Activated CD8-positive, alpha-beta memory T cell treated with anti-CD3 and anti-CD28 coated beads, Interleukin-2, amount 10 ng/mL, durations not matched to agents 7 days and 5 days (primary cell): ENCODE data around the gene OR5I1. TPM values are rescaled to one million over a fixed set of nuclear protein-coding genes. Genes with fewer than 3 reads are reported as not detected.
"Not testable (repeated sequence)": the region's sequence is repeated elsewhere in the genome, so short reads cannot be mapped to it uniquely, and the experiment has no call there.

Experiments used
- ATAC-seq: fragments of 150-1000 bp; cut with Tn5 transposase; one replicate; pipeline ENCODE4 v1.10.0; 2021; ENCODE audit warnings: moderate library complexity
- CTCF ChIA-PET: fragments of 350-600 bp; sonication (Branson Sonifier 250); formaldehyde crosslinking; loops from one replicate; lab custom pipeline; 2021; ENCODE audit warnings: antibody characterized with exemption; lab: Charles Lee
- DNase-seq: peaks from one replicate; pipeline ENCODE4 v3.0.0-alpha.2; 2020
- H3K27ac Mint-ChIP-seq: one replicate; pipeline ENCODE4 v1.8.0; 2021; ENCODE audit warnings: mild to moderate bottlenecking, mixed read lengths
- H3K27me3 Mint-ChIP-seq: one replicate; pipeline ENCODE4 v1.8.0; 2021; ENCODE audit warnings: mixed read lengths
- H3K36me3 Mint-ChIP-seq: one replicate; pipeline ENCODE4 v1.8.0; 2021; ENCODE audit warnings: mild to moderate bottlenecking, mixed read lengths
- H3K4me1 Mint-ChIP-seq: one replicate; pipeline ENCODE4 v1.8.0; 2021; ENCODE audit warnings: mixed read lengths
- H3K4me3 Mint-ChIP-seq: one replicate; pipeline ENCODE4 v1.8.0; 2021; ENCODE audit warnings: mild to moderate bottlenecking, moderate library complexity, mixed read lengths
- H3K9me3 Mint-ChIP-seq: one replicate; pipeline ENCODE4 v1.8.0; 2022; ENCODE audit warnings: low read depth, mixed read lengths
- total RNA-seq, 2 experiments: library from RNA; stranded (reverse); gene quantifications; one replicate each; pipeline ENCODE4 v1.2.3, GENCODE V29; 2021

Gene OR5I1
- not detected for total RNA-seq

DNA sequence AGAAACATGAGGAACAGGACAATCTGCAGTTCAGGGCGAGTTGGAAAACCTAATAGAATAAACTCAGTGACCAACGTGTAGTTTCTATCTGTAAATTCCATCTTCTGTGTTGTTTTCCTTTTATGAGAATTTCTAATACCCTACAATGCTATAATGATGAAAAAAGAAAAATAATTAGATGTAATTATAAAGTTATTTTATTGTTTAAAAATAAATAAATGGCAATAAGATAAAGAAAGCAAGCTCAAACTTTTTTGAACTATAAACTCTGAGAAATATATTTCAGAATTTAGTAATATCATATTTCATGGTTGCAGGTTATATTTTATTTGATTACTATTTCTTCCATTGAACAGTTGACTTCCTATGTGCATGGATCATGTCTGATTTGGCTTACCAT lies at the start of gene OR5I1:
Gene OR5I1 (minus strand): TSS at position 101 of the 400 bp plus-strand sequence. CDS start 0 bp downstream, at position 101.
- DNase-seq = no peak
- Mint-ChIP-seq H3K4me3 (no peak within 1 kb of the TSS), H3K9me3 (no peaks in the 10 kb centered on the region), H3K27ac (no peak within 1 kb of the TSS), H3K36me3 (no peaks in the 10 kb centered on the region), H3K4me1 (no peaks in the 10 kb centered on the region), H3K27me3 (no peaks in the 10 kb centered on the region)
- no peak for ATAC-seq
- CTCF ChIA-PET = no interaction called here

- no peak for ATAC-seq
- CTCF ChIA-PET = no interaction called here
- H3K27me3 Mint-ChIP-seq = no peaks in the 10 kb centered on the region
- H3K9me3 Mint-ChIP-seq = peaks cover 18% of the 10 kb centered on the region
- no peak overlapping the region for H3K27ac Mint-ChIP-seq
- no peak overlapping the region for H3K4me3 Mint-ChIP-seq
- no peak for DNase-seq
- H3K4me1 Mint-ChIP-seq = no peaks in the 10 kb centered on the region
- no peaks in the 10 kb centered on the region for H3K36me3 Mint-ChIP-seq
These were observed 34.7 kb upstream of the OR5I1 start for GRCh38 chr11:55970935-55971334.

GRCh38 chr11:55969845-55970244 lies 33.6 kb upstream of the OR5I1 start, which contains the start of gene OR10AG1:
Gene OR10AG1 (minus strand): TSS chr11:55969945. CDS start chr11:55969907, 38 bp downstream.
- no peaks in the 10 kb centered on the region for H3K4me1 Mint-ChIP-seq
- DNase-seq (no peak), ATAC-seq (no peak)
- H3K27ac Mint-ChIP-seq = no peak within 1 kb of the TSS
- H3K9me3 Mint-ChIP-seq = peaks cover 18% of the 10 kb centered on the region
- H3K36me3 Mint-ChIP-seq = no peaks in the 10 kb centered on the region
- H3K4me3 Mint-ChIP-seq = no peak within 1 kb of the TSS
- no peaks in the 10 kb centered on the region for H3K27me3 Mint-ChIP-seq
- CTCF ChIA-PET = no interaction called here

- Mint-ChIP-seq H3K4me1 (no peaks in the 10 kb centered on the region), H3K27ac (no peak overlapping the region), H3K9me3 (peaks cover 16% of the 10 kb centered on the region), H3K4me3 (no peak overlapping the region), H3K27me3 (no peaks in the 10 kb centered on the region), H3K36me3 (no peaks in the 10 kb centered on the region)
- no peak for ATAC-seq
- CTCF ChIA-PET = no interaction called here
- DNase-seq = no peak
These were observed 31.7 kb upstream of the OR5I1 start for GRCh38 chr11:55967914-55968313.

GRCh38 chr11:55966391-55966790 lies 30.2 kb upstream of the OR5I1 start:
- no peaks in the 10 kb centered on the region for H3K4me1 Mint-ChIP-seq
- H3K9me3 Mint-ChIP-seq = peaks cover 14% of the 10 kb centered on the region
- no peak overlapping the region for H3K4me3 Mint-ChIP-seq
- ATAC-seq (no peak), DNase-seq (no peak)
- H3K27ac Mint-ChIP-seq = no peak overlapping the region
- CTCF ChIA-PET = no interaction called here
- peaks cover 1% of the 10 kb centered on the region for H3K36me3 Mint-ChIP-seq
- no peaks in the 10 kb centered on the region for H3K27me3 Mint-ChIP-seq

DNA sequence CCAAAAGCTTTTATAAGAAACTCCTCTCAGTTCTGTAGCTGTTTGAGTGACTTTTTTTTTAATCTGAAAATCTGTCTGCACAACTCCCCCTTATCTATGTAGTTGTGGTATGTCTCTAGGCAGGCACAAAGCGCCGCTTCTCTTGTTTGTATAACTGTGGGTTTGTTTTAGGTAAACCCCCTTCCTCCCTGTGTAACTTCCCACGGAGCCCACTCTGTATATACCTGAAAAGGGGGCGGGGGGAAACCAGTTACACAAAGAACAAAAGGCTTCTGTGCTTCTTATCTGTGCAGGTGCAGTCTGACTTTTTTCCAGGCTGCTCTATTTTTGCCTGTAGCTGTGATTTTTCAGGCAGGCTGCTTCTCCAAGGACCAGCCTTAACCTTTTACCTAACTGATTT lies 20.3 kb upstream of the OR5I1 start:
- Mint-ChIP-seq H3K27ac (no peak overlapping the region), H3K9me3 (peaks cover 4% of the 10 kb centered on the region), H3K36me3 (no peaks in the 10 kb centered on the region), H3K27me3 (no peaks in the 10 kb centered on the region), H3K4me3 (no peak overlapping the region), H3K4me1 (no peaks in the 10 kb centered on the region)
- no peak for DNase-seq
- ATAC-seq = no peak
- CTCF ChIA-PET = no interaction called here

GRCh38 chr11:55949330-55949729 lies 13.1 kb upstream of the OR5I1 start:
- Mint-ChIP-seq H3K36me3 (no peaks in the 10 kb centered on the region), H3K4me3 (no peak overlapping the region), H3K27me3 (no peaks in the 10 kb centered on the region), H3K27ac (no peak overlapping the region), H3K9me3 (peaks cover 8% of the 10 kb centered on the region), H3K4me1 (no peaks in the 10 kb centered on the region)
- CTCF ChIA-PET = no interaction called here
- ATAC-seq (no peak), DNase-seq (no peak)

GRCh38 chr11:55942785-55943392 lies 6.7 kb upstream of the OR5I1 start:
- Mint-ChIP-seq H3K4me1 (no peaks in the 10 kb centered on the region), H3K4me3 (no peak overlapping the region), H3K27me3 (no peaks in the 10 kb centered on the region), H3K9me3 (no peaks in the 10 kb centered on the region), H3K27ac (no peak overlapping the region), H3K36me3 (no peaks in the 10 kb centered on the region)
- CTCF ChIA-PET = no interaction called here
- no peak for DNase-seq
- ATAC-seq = no peak

GRCh38 chr11:55920537-55920936 lies 15.7 kb downstream of the OR5I1 start:
- H3K27me3 Mint-ChIP-seq = no peaks in the 10 kb centered on the region
- H3K36me3 Mint-ChIP-seq = no peaks in the 10 kb centered on the region
- DNase-seq (no peak), ATAC-seq (no peak)
- CTCF ChIA-PET = no interaction called here
- H3K9me3 Mint-ChIP-seq = peaks cover 15% of the 10 kb centered on the region
- no peak overlapping the region for H3K4me3 Mint-ChIP-seq
- no peaks in the 10 kb centered on the region for H3K4me1 Mint-ChIP-seq
- no peak overlapping the region for H3K27ac Mint-ChIP-seq

DNA sequence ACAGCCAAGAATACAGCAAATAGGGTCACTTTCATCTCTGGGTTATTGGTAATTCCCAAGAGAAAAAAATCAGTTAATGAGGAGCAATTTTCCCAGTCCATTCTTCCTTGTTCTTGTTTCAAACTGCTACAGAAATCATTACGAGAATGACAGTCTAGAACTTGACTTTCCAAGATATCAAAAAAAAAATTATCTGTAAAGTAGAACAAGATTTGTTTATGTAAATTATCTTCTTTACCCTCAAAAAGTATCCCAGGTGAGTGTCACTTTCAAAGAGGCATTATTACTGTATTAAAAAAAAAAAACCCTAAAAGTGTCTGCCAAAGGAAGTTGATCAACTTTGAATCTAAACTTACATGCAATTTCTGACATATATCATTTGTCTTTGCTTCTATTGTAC lies 21.7 kb downstream of the OR5I1 start, which contains the start of gene OR5W2:
Gene OR5W2 (minus strand): TSS at position 101 of the 400 bp plus-strand sequence. CDS start 0 bp downstream, at position 101.
- H3K27me3 Mint-ChIP-seq = no peaks in the 10 kb centered on the region
- no peak within 1 kb of the TSS for H3K4me3 Mint-ChIP-seq
- H3K36me3 Mint-ChIP-seq = no peaks in the 10 kb centered on the region
- ATAC-seq (no peak), DNase-seq (no peak)
- CTCF ChIA-PET = no interaction called here
- H3K27ac Mint-ChIP-seq = no peak within 1 kb of the TSS
- H3K9me3 Mint-ChIP-seq = peaks cover 4% of the 10 kb centered on the region
- no peaks in the 10 kb centered on the region for H3K4me1 Mint-ChIP-seq

- CTCF ChIA-PET = no interaction called here
- H3K4me3 Mint-ChIP-seq = no peak overlapping the region
- H3K4me1 Mint-ChIP-seq = no peaks in the 10 kb centered on the region
- no peaks in the 10 kb centered on the region for H3K36me3 Mint-ChIP-seq
- H3K9me3 Mint-ChIP-seq = peaks cover 14% of the 10 kb centered on the region
- no peak overlapping the region for H3K27ac Mint-ChIP-seq
- DNase-seq (no peak), ATAC-seq (no peak)
- H3K27me3 Mint-ChIP-seq = no peaks in the 10 kb centered on the region
These were observed 33.9 kb downstream of the OR5I1 start for GRCh38 chr11:55902308-55902707.

DNA sequence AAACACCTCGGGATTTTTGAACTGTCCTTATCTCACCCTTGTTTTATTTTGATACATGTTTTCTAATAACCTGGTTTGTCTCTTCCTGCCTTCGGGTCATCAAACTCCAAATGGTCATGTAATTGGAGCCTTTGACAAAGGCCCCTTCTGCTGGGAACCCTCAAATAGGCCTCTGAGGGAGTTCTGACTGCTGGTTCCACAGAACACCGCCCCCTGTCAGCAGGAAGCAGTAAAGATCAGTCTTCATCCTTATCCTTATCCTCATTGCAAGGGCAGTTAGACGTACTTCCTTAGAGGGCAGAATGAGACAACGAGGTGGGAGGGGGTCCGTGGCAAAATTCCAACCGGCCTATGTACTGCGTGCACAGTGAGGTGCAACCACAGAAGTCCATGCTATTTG lies 41.0 kb downstream of the OR5I1 start:
- Mint-ChIP-seq H3K9me3 (peaks cover 11% of the 10 kb centered on the region), H3K4me3 (no peak overlapping the region), H3K27ac (no peak overlapping the region), H3K36me3 (no peaks in the 10 kb centered on the region), H3K4me1 (no peaks in the 10 kb centered on the region), H3K27me3 (no peaks in the 10 kb centered on the region)
- no peak for ATAC-seq
- no peak for DNase-seq
- CTCF ChIA-PET = no interaction called here

DNA sequence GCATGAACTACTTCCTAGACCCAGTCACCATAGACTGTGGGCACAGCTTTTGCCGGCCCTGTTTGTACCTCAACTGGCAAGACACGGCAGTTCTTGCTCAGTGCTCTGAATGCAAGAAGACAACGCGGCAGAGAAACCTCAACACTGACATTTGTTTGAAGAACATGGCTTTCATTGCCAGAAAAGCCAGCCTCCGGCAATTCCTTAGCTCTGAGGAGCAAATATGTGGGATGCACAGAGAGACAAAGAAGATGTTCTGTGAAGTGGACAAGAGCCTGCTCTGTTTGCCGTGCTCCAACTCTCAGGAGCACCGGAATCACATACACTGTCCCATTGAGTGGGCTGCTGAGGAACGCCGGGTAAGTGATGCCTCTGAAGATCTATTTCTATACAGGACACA lies 50.7 kb downstream of the OR5I1 start:
- H3K27ac Mint-ChIP-seq, CTCF ChIA-PET: not testable (repeated sequence)

More for the DNA sequence above, 50.7 kb downstream of the OR5I1 start:
- not testable (repeated sequence) for ATAC-seq, H3K9me3 Mint-ChIP-seq, DNase-seq, H3K27me3 Mint-ChIP-seq, H3K4me1 Mint-ChIP-seq, H3K36me3 Mint-ChIP-seq, H3K4me3 Mint-ChIP-seq
